GM15510 (cell line): ENCODE measurements around the gene KCNJ2.

ENCODE experiments used
- POLR2A ChIP-seq: IDR thresholded peaks from 3 replicates; pipeline ENCODE4 v1.6.1; 2011; ENCODE audit warnings: borderline replicate concordance; ENCODE audit not compliant: insufficient read length; ENCODE audit errors: extremely low read depth

Gene KCNJ2

GRCh38 chr17:70168977-70169708, at the start of gene KCNJ2:
TSS of gene KCNJ2 (plus strand) at chr17:70169532. CDS start at chr17:70175040, 5,508 bp downstream.
- no peak for TF ChIP-seq POLR2A

DNA sequence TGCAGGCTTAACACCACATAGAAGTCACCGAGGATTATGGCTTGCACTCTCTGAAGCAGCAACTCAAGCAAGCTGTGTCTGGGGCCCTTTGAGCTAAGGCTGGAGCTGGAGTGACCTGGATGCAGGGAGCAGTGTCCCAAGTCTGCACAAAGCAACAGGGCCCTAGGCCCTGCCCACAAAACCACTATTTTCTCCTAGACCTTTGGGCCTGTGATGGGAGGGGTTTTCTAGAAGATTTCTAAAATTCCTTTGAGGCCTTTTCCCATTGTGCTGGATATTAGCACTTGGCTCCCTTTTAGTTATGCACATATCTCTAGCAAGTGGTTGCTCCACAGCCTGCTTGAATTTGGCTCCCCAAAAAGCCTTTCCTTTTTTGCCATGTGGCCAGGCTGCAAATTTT, 49.8 kb upstream of the KCNJ2 start:
- no peak for TF ChIP-seq POLR2A

DNA sequence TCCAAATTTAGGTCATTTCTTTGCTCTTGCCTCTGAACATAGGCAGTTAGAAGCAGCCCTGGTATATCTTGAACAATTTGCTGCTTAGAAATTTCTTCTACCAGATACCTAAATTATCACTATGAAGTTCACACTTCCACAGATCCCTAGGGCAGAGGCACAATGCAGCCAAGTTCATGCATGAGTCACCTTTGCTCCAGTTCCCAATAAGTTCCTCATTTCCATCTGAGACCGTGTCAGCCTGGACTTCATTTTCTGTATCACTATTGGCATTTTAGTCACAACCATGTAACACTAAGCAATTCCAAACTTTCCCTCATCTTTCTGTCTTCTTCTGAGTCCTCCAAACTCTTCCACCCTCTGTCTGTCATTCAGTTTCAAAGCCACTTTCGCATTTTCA, 49.3 kb upstream of the KCNJ2 start:
- TF ChIP-seq POLR2A: no peak

DNA sequence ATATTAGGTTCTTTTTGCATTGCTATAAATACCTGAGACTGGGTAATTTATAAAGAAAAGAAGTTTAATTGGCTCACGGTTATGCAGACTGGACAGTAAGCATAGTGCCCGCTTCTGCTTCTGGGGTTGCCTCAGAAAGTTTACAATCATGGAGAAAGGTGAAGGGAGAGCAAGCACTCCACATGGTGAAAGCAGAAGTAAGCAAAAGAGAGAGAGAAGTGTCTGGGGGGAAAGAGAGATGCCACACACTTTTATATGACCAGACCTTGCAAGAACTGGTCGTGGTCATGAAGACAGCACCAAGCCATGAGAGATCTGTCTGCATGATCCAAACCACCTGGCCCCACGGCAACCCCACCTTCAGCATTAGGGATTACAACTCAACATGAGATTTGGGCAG, 48.9 kb upstream of the KCNJ2 start:
- no peak for TF ChIP-seq POLR2A

DNA sequence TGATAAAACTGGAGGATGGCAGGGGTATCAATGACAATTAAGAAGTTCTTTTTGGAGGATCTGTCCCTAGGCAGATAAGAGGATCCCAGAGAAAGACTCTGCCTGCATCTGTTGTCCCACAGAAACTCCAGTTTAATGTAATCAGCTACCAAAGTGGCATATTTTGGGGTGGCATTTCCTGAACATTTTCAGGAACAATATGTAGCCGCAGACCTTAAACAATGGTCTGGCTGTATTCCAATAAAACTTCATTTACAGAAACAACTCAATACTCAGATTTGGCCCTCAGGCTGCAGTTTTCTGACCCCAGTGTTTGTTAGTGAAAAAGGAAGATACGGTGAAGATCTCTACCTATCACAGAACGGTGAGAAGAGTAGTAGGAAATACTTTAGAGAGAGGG, 48.2 kb upstream of the KCNJ2 start:
- TF ChIP-seq POLR2A: no peak

DNA sequence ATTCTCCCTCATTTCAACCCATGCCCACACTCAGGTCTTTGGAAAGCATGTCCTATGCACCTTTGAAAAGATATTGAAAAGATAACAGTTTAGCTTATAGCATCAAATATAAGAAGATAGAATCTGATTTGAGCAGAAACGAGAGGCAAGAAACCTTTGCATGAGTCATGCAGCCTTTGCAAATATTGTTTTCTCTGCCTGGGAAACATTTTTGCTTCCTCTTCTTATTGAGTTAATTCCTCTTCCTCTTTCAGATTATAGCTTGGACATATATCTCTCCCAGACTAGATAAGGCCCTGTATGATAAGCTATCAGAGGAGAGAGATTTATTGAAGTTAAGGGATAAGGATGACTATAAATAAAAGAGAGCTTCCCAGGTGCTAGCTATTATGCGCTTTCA, 46.1 kb upstream of the KCNJ2 start:
- no peak for TF ChIP-seq POLR2A

- no peak for TF ChIP-seq POLR2A
Observed at GRCh38 chr17:70124723-70125122, 44.6 kb upstream of the KCNJ2 start.

- TF ChIP-seq POLR2A: no peak
Observed at GRCh38 chr17:70127221-70127873, 42.0 kb upstream of the KCNJ2 start.

DNA sequence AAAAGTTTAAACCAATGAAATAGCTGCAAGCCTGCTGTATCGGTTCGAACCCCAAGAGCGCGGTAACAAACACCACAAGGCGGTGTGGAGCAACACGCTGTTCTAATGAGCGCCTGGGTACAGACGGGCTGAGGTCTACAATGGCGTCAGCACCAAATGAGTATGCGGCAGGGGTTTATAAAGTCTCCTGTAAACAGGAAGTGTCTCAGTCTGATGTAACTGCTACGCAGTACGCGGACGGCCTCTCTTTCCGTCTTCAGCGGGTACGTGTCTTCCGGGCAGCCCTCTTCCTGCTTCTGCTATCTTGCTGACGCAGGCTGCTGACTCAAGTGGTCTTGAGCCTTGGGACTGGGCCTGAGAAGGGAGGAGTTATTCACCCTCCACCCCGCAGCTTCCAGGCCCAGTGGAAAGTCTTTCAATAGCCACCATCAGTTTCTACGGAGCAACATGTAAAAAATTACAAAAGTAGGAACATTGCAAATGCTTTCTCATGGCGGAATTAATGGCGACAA, 40.5 kb upstream of the KCNJ2 start:
- TF ChIP-seq POLR2A: no peak

DNA sequence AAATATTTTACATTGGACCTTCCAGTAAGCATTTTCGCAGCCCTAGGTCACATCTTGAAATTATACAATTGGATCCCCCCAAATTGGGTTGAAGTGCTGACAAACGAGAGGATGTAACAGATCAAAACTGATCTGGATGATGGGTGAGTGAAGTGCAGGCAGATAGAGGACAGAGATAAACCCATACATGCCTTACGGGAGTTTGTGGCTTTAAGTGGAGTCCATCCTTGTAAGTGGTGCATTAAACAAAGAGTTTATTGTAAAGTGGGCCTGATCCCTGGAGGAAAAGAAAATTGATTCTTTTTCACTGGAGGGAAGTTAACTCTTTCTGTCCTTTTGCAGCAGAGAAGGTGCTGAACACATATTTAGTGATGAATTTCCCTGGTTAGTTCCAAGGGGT, 39.0 kb upstream of the KCNJ2 start:
- no peak for TF ChIP-seq POLR2A

DNA sequence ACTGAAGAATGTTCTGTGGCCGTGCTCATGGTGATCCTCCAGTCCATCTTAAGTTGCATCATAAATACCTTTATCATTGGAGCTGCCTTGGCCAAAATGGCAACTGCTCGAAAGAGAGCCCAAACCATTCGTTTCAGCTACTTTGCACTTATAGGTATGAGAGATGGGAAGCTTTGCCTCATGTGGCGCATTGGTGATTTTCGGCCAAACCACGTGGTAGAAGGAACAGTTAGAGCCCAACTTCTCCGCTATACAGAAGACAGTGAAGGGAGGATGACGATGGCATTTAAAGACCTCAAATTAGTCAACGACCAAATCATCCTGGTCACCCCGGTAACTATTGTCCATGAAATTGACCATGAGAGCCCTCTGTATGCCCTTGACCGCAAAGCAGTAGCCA, 36.8 kb upstream of the KCNJ2 start:
- TF ChIP-seq POLR2A: no peak

DNA sequence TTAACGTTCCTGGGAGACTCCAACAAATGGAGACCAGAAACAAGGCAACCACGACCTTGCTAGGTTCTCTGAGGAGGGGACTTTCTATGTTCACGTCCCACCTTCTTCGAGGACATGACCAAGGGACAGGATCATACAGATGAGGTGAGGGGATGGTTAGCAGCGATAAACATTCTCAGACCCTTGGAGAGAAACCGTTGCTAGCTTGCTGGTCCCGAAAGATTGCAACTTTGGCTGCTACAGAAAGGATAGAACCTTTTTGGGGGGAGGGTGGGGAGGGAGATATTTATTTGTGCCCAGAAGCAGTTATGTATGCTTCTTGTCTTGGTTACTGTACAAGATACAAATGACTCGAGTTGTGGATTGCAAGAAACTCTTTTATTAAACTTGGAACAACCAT, 35.3 kb upstream of the KCNJ2 start:
- TF ChIP-seq POLR2A: no peak

DNA sequence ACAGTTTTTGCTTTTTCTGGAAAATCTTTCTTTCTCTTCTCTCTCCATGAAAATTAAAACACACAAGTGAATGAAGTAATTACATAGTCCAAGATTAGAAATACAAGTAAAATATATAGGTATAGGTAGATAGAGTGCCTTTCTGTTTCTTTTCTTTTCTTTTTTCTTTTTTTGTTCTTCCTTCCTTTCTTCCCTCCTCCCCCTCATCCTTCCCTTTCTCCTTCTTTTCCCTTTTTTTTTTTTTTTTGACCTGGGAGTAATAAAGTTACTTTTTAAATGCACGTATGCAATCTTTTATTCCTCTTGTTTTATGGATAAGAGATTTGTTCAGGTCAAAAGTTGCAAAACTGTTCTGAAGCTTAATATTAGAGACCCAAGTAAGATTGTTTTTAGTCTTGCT, 34.6 kb upstream of the KCNJ2 start:
- TF ChIP-seq POLR2A: no peak

DNA sequence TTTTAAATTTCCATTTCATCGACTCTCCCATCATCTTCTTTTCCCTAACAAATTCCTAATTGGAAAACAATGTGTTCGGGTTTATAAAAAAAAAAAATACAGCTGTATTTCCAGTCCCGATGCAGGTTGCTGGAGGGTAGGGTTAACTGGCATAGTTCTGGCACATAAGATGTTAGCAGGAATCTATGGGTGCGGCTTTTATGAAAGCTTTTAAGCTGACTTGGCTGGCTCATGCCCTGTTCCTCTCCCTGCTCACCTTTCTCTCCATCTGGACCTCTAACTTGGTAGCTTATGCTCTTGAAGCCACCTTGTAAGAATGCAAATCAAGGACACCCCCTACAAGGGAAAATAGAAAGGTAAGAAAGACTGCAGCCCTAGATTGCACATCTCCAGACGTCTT, 33.2 kb upstream of the KCNJ2 start:
- no peak for TF ChIP-seq POLR2A

DNA sequence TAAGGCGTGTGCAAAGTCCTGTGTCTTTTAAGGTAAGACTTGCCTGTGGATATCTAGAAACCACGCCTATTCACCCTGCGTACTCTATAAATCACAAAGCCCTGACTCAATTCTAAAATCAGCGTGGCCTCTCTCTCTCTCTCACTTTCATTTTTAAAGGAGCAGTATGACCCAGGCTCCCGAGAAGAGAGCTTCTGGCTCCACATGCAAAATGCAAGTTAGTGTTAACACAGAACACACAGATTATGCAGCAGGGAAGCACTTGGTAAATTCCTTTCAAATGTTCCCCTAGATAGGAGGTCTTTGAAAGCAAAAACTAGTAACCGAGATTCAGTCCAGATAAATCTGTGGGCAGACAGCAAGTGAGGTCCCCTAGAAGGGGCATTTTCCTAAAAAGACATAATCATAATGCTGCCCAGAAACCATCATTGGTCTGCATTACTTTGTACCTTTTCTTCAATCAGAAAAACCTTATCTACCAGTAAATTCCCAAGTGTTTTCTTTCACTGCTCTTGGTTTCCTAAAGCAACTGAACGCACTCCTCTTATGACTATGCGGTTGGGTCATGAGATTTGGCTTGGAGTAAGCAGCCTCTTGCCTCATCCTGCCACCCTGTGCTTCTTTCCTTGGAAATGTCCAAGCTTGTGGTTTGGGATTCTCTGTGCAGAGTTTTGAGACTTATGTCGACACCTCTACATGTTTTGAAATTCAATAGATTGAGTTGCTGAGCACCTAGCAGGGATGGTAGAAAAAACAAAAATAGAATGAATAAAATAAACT, 31.7 kb upstream of the KCNJ2 start:
- no peak for TF ChIP-seq POLR2A
